ENCODE results near the gene PTTG1IP2. TPM values are rescaled to one million over a fixed set of nuclear protein-coding genes. Genes with fewer than 3 reads are reported as not detected.

PTTG1IP2 gene
- total RNA-seq, 4 donors from 2014 or later, result not detected

- no peaks in the 10 kb centered on the region for H3K36me3 ChIP-seq
- H3K4me3 ChIP-seq, result no peak overlapping the region
- peaks cover 0 to 9% (median 0%) of the 10 kb centered on the region in 3 donors for H3K4me1 ChIP-seq
- H3K9me3 ChIP-seq, result peaks cover 0 to 8% (median 0%) of the 10 kb centered on the region in 3 donors
- no peaks in the 10 kb centered on the region for H3K27me3 ChIP-seq
- TF ChIP-seq POLR2AphosphoS5 (IDR thresholded peaks at IDR 0.05), result no peak
- TF ChIP-seq, protein P1, sequence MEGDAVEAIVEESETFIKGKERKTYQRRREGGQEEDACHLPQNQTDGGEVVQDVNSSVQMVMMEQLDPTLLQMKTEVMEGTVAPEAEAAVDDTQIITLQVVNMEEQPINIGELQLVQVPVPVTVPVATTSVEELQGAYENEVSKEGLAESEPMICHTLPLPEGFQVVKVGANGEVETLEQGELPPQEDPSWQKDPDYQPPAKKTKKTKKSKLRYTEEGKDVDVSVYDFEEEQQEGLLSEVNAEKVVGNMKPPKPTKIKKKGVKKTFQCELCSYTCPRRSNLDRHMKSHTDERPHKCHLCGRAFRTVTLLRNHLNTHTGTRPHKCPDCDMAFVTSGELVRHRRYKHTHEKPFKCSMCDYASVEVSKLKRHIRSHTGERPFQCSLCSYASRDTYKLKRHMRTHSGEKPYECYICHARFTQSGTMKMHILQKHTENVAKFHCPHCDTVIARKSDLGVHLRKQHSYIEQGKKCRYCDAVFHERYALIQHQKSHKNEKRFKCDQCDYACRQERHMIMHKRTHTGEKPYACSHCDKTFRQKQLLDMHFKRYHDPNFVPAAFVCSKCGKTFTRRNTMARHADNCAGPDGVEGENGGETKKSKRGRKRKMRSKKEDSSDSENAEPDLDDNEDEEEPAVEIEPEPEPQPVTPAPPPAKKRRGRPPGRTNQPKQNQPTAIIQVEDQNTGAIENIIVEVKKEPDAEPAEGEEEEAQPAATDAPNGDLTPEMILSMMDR (IDR thresholded peaks at IDR 0.05), result no peak
- TF ChIP-seq EP300 (IDR thresholded peaks at IDR 0.05), result no peak
- no peak for TF ChIP-seq POLR2A (IDR thresholded peaks at IDR 0.05)
- H3K27ac ChIP-seq, result no peak overlapping the region
- no peak for ATAC-seq
Observed at GRCh38 chr7:90465816-90466215, 3.6 kb upstream of the PTTG1IP2 start.

DNA sequence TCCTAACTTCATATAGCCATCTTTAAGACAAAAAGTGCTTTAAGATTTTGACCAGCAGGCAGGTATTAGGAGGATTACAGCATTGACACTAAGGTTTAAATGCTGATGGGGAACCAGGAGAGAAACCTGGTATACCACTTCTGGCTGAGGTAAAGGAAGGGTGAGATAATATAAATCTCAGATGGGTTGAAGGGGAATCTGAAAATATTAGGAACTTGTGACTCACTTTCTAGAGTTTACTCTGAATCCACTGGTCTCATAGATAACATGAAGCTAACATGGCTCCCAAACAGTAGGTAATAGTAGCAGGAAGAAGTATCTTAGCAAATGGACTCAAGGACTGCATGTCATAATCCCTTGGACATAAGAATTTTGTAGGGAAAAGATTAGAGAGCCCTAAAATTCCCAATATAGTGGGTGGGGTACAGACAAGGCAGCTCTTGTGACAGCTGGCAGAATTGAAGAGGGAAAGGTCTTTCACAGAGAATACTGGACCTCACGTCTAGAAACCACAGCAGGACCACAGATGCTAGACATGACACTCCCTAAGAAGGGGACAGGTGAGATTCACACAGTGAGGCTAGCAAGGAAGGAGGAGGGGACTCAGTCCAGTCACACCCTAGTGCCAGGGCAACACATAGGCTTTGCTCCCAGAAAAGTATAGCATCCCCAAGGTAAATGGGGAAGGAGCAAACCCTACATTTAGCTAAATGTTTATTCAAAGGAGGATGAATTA lies 3.5 kb downstream of the PTTG1IP2 start:
- WGBS, 2 donors (ENCODE audit: low coverage in 1 of 2), result 67 to 71% methylated on average over 1 of the region's 1 CpG
- H3K27ac ChIP-seq, result no peak overlapping the region
- no peaks in the 10 kb centered on the region for H3K4me1 ChIP-seq
- H3K27me3 ChIP-seq, result no peaks in the 10 kb centered on the region
- H3K4me3 ChIP-seq, result no peak overlapping the region
- ATAC-seq, result no peak
- TF ChIP-seq, protein P1 (IDR thresholded peaks at IDR 0.05), result no peak
- TF ChIP-seq POLR2A (IDR thresholded peaks at IDR 0.05), result no peak
- TF ChIP-seq POLR2AphosphoS5 (IDR thresholded peaks at IDR 0.05), result no peak
- no peak for TF ChIP-seq EP300 (IDR thresholded peaks at IDR 0.05)
- no peaks in the 10 kb centered on the region for H3K36me3 ChIP-seq
- H3K9me3 ChIP-seq, result no peaks in the 10 kb centered on the region

- Histone ChIP-seq H3K27me3 (no peaks in the 10 kb centered on the region), H3K27ac (no peak overlapping the region), H3K36me3 (no peaks in the 10 kb centered on the region), H3K4me1 (no peaks in the 10 kb centered on the region), H3K9me3 (no peaks in the 10 kb centered on the region), H3K4me3 (no peak overlapping the region)
- TF ChIP-seq, protein P1 (IDR thresholded peaks at IDR 0.05), result no peak
- no peak for TF ChIP-seq POLR2AphosphoS5 (IDR thresholded peaks at IDR 0.05)
- TF ChIP-seq POLR2A (IDR thresholded peaks at IDR 0.05), result no peak
- TF ChIP-seq EP300 (IDR thresholded peaks at IDR 0.05), result no peak
- ATAC-seq, result no peak
Observed at GRCh38 chr7:90473814-90474213, 4.4 kb downstream of the PTTG1IP2 start.

DNA sequence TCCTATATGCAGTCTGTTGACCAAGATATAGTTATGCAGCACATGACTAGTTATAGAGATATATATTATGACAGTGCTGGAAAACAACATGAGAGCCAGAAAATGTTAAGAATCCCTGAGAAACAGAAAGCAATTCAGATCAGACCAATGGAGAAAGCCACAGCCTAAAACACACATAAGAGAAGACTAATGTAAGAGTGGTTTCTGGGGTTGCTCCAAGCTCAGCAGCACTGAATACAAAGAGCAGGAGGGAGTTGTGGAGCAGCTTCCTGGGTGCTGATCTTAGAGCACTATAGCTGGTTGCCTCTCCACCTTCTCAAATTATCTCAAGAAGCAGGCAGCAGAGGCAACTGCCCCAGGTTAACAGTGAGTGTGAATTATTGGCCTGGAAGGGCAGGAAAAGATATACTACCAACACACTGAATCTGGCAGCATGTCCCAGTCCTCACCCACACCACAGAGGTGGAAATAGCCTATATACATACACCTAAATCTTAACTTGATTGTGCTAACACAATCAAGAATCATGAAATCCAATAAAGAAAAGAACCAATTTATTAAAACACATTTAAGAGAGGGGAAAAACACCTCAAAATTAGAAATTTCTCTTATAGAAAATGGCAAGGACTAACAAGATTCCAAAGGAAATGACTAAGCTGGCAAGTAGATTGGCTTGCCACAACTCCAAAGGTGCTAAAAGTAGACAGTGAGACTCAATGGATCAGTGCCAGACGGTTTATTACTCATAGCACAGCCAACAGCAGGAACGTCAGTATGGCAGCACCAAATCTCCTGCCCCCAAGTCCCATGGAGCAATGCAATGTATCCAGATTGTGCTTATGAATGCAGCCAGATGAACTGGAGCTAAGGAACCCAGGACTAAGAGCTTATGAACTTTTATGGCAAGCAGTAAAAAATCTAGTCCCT lies 5.1 kb downstream of the PTTG1IP2 start:
- H3K27me3 ChIP-seq, result no peaks in the 10 kb centered on the region
- 42 to 48% methylated on average over 2 of the region's 2 CpGs for WGBS, 2 donors (ENCODE audit: low coverage in 1 of 2)
- no peak for ATAC-seq
- no peak overlapping the region for H3K27ac ChIP-seq
- H3K4me3 ChIP-seq, result no peak overlapping the region
- H3K9me3 ChIP-seq, result no peaks in the 10 kb centered on the region
- no peak for TF ChIP-seq POLR2AphosphoS5 (IDR thresholded peaks at IDR 0.05)
- TF ChIP-seq, protein P1 (IDR thresholded peaks at IDR 0.05), result no peak
- TF ChIP-seq POLR2A (IDR thresholded peaks at IDR 0.05), result no peak
- no peak for TF ChIP-seq EP300 (IDR thresholded peaks at IDR 0.05)
- no peaks in the 10 kb centered on the region for H3K36me3 ChIP-seq
- no peaks in the 10 kb centered on the region for H3K4me1 ChIP-seq
